Left ventricle myocardium inferior (tissue), 1 donor: ENCODE results near the gene ZNF410. TPM values are rescaled to one million over a fixed set of nuclear protein-coding genes. Genes with fewer than 3 reads are reported as not detected.
"Not testable (repeated sequence)": the region's sequence is repeated elsewhere in the genome, so short reads cannot be mapped to it uniquely, and the experiment has no call there.

Experiments used
- DNase-seq: peaks from one replicate; pipeline ENCODE4 v3.0.0-alpha.2; 2020
- H3K27ac ChIP-seq: fragments of 200-600 bp; replicated peaks from 2 replicates; pipeline ENCODE4 v1.8.0; 2021
- H3K27me3 ChIP-seq: fragments of 200-600 bp; 2 replicates; pipeline ENCODE4 v1.8.0; 2021; ENCODE audit warnings: low read depth
- H3K36me3 ChIP-seq: fragments of 200-600 bp; 2 replicates; pipeline ENCODE4 v1.8.0; 2021
- H3K4me1 ChIP-seq: fragments of 200-600 bp; 2 replicates; pipeline ENCODE4 v1.8.0; 2021
- H3K4me3 ChIP-seq: fragments of 200-600 bp; 2 replicates; pipeline ENCODE4 v1.8.0; 2021; ENCODE audit warnings: mild to moderate bottlenecking, moderate library complexity
- H3K9me3 ChIP-seq: fragments of 200-600 bp; replicated peaks from 2 replicates; pipeline ENCODE4 v1.8.0; 2021
- intact Hi-C: fragments of 100-400 bp; cut with micrococcal nuclease; formaldehyde crosslinking; loops from one replicate; pipeline ENCODE4 v1.11.0; 2022
- total RNA-seq: library from RNA; stranded (reverse); fragmentation: NEBNext Ultra II Directional; extraction: Animal tissue kit (Norgen Biotek cat#: 25700); gene quantifications from one replicate; pipeline ENCODE4 v1.2.1, GENCODE V29; 2021
- TF ChIP-seq, protein P1 (sequence below): fragments of 200-600 bp; IDR thresholded peaks from 2 replicates; pipeline ENCODE4 v1.8.0; 2021; ENCODE audit warnings: antibody characterized with exemption, mild to moderate bottlenecking, borderline replicate concordance
- donor health status: DM: no; HTN: yes; CAD: no; lungs with severe emphysema.

The ZNF410 gene
- total RNA-seq, 1 donor from 2014 or later, result 16.5 TPM

DNA sequence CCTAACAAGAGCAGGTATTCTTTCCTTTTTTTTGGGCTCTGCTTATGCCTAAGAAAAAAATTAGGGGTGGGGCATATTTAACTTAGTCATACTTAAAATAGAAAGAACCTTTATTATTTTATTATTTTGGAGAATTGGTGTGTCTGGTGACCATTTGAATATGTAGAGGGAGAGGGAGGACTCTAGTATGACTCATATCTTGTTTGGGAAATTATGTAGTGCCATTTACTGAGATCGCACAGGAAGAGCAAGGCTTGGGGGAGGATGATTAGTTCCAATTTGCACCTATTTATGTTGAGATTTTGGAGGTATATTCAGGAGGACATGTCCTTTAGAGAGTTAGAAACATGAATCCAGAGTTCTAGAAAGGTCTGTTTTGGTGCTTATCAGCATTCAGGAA lies 9.9 kb downstream of the ZNF410 start:
- H3K9me3 ChIP-seq, result no peaks in the 10 kb centered on the region
- TF ChIP-seq, protein P1, sequence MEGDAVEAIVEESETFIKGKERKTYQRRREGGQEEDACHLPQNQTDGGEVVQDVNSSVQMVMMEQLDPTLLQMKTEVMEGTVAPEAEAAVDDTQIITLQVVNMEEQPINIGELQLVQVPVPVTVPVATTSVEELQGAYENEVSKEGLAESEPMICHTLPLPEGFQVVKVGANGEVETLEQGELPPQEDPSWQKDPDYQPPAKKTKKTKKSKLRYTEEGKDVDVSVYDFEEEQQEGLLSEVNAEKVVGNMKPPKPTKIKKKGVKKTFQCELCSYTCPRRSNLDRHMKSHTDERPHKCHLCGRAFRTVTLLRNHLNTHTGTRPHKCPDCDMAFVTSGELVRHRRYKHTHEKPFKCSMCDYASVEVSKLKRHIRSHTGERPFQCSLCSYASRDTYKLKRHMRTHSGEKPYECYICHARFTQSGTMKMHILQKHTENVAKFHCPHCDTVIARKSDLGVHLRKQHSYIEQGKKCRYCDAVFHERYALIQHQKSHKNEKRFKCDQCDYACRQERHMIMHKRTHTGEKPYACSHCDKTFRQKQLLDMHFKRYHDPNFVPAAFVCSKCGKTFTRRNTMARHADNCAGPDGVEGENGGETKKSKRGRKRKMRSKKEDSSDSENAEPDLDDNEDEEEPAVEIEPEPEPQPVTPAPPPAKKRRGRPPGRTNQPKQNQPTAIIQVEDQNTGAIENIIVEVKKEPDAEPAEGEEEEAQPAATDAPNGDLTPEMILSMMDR, result no peak
- H3K4me1 ChIP-seq, result no peaks in the 10 kb centered on the region
- H3K36me3 ChIP-seq, result peaks cover 92% of the 10 kb centered on the region
- H3K27me3 ChIP-seq, result no peaks in the 10 kb centered on the region
- DNase-seq, result no peak
- intact Hi-C loops, result no loop called here
- no peak overlapping the region for H3K27ac ChIP-seq
- H3K4me3 ChIP-seq, result no peak overlapping the region

DNA sequence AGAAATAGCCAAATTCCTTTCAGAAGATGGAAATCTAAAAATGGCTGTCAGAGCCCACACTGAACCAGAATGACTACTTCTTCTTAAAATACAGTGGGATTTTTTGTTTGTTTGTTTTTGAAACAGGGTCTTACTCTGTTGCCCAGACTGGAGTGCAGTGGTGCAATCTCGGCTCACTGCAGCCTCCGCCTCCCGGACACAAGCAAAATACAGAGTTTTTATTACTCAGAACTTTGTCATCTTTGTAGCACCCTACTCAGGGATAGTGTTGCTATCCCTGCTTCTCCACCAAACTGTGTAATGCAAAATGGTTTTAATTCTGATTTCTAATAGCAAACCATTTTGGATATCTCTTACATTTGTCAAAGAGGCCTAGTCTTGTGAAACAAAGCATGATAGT lies 16.4 kb downstream of the ZNF410 start:
- Histone ChIP-seq H3K36me3 (peaks cover 88% of the 10 kb centered on the region), H3K4me3 (no peak overlapping the region), H3K27me3 (no peaks in the 10 kb centered on the region), H3K4me1 (no peaks in the 10 kb centered on the region), H3K27ac (no peak overlapping the region), H3K9me3 (no peaks in the 10 kb centered on the region)
- intact Hi-C loops, result no loop called here
- TF ChIP-seq, protein P1, result no peak
- no peak for DNase-seq

- Histone ChIP-seq H3K4me1 (no peaks in the 10 kb centered on the region), H3K4me3 (no peak overlapping the region), H3K27me3 (no peaks in the 10 kb centered on the region), H3K27ac (no peak overlapping the region), H3K9me3 (peaks cover 8% of the 10 kb centered on the region), H3K36me3 (peaks cover 96% of the 10 kb centered on the region)
- DNase-seq, result no peak
- intact Hi-C loops, result no loop called here
- TF ChIP-seq, protein P1, result no peak
Observed at GRCh38 chr14:73909681-73910080, 23.0 kb downstream of the ZNF410 start.

- TF ChIP-seq, protein P1, result no peak
- no peak for DNase-seq
- Histone ChIP-seq H3K9me3 (peaks cover 8% of the 10 kb centered on the region), H3K27me3 (no peaks in the 10 kb centered on the region), H3K27ac (no peak overlapping the region), H3K4me3 (no peak overlapping the region), H3K4me1 (no peaks in the 10 kb centered on the region), H3K36me3 (peaks cover 82% of the 10 kb centered on the region)
- intact Hi-C loops, result no loop called here
Observed at GRCh38 chr14:73913256-73913655, 26.6 kb downstream of the ZNF410 start.

- Histone ChIP-seq H3K4me3 (no peak overlapping the region), H3K27ac (no peak overlapping the region), H3K4me1 (no peaks in the 10 kb centered on the region), H3K36me3 (peaks cover 74% of the 10 kb centered on the region), H3K27me3 (no peaks in the 10 kb centered on the region), H3K9me3 (peaks cover 8% of the 10 kb centered on the region)
- DNase-seq, result no peak
- intact Hi-C loops, result no loop called here
- TF ChIP-seq, protein P1, result no peak
Observed at GRCh38 chr14:73916324-73916723, 29.7 kb downstream of the ZNF410 start.

DNA sequence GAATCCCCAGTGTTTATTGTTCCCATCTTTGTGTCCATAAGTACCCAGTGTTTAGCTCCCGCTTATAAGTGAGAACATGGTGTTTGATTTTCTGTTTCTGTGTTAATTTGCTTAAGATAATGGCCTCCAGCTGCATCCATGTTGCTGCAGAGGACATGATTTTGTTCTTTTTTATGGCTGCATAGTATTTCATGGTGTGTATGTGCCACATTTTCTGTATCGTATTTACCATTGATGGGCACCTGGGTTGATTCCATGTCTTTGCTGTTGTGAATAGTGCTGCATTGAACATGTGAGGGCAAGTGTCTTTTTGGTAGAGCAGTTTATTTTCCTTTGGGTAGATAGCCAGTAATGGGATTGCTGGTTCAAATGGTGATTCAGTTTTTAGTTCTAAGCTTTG lies 32.8 kb downstream of the ZNF410 start:
- intact Hi-C loops, H3K4me3 ChIP-seq, H3K27ac ChIP-seq, H3K4me1 ChIP-seq, H3K9me3 ChIP-seq, H3K27me3 ChIP-seq, DNase-seq: not testable (repeated sequence)
- H3K36me3 ChIP-seq, result peaks cover 74% of the 10 kb centered on the region
